NCI-H1694 treated with DMSO at 0.1 percent for 48 hours (cell line): ENCODE measurements around the gene ACTL8.

ENCODE experiments used
- DNase-seq: peaks from one replicate; lab custom pipeline; 2025; lab: John Stamatoyannopoulos, UW

ACTL8 gene

GRCh38 chr1:17875882-17876280 is 120.7 kb downstream of the ACTL8 start:
- no peak for DNase-seq
